NB4 (cell line): ENCODE data around the gene ADAMTSL1.

Experiments used
- MYC ChIP-seq: IDR thresholded peaks from 2 replicates; pipeline ENCODE4 v1.6.1; 2011; ENCODE audit warnings: low read depth, low read length
- POLR2A ChIP-seq: IDR thresholded peaks from 2 replicates; pipeline ENCODE4 v1.6.1; 2011; ENCODE audit warnings: mild to moderate bottlenecking; ENCODE audit not compliant: insufficient read length; ENCODE audit errors: extremely low read depth
- TF ChIP-seq, protein P1 (sequence below): IDR thresholded peaks from one replicate; pipeline ENCODE4 v1.5.1; 2012; ENCODE audit warnings: low read depth, low read length
- TF ChIP-seq, protein P2 (sequence below): IDR thresholded peaks from 2 replicates; pipeline ENCODE4 v1.6.1; 2011; ENCODE audit warnings: low read depth, low read length

DNA sequence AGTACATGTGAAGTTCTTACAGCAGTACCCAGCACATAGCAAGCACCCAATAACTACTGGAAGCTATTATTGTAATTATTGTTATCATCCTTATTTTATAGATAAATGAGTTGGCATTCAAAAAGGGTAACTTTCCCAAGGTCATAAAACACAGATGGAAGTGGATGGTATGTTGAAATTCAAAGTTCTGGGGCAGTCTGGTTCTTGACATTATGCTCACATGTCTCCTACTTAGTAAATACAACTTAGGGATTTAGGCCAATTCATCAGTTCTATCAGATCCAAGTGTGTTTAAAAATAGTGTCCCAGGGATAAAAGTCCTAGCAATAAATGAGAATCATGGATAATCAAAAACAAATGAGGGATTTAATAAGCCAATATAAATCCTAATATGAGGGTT is 265.2 kb downstream of the ADAMTSL1 start:
- TF ChIP-seq, protein P1, sequence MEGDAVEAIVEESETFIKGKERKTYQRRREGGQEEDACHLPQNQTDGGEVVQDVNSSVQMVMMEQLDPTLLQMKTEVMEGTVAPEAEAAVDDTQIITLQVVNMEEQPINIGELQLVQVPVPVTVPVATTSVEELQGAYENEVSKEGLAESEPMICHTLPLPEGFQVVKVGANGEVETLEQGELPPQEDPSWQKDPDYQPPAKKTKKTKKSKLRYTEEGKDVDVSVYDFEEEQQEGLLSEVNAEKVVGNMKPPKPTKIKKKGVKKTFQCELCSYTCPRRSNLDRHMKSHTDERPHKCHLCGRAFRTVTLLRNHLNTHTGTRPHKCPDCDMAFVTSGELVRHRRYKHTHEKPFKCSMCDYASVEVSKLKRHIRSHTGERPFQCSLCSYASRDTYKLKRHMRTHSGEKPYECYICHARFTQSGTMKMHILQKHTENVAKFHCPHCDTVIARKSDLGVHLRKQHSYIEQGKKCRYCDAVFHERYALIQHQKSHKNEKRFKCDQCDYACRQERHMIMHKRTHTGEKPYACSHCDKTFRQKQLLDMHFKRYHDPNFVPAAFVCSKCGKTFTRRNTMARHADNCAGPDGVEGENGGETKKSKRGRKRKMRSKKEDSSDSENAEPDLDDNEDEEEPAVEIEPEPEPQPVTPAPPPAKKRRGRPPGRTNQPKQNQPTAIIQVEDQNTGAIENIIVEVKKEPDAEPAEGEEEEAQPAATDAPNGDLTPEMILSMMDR: no peak
- TF ChIP-seq POLR2A (no peak), MYC (no peak)
- TF ChIP-seq, protein P2, sequence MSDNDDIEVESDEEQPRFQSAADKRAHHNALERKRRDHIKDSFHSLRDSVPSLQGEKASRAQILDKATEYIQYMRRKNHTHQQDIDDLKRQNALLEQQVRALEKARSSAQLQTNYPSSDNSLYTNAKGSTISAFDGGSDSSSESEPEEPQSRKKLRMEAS: no peak
